Measurements from ENCODE around the gene THSD4.

DNA sequence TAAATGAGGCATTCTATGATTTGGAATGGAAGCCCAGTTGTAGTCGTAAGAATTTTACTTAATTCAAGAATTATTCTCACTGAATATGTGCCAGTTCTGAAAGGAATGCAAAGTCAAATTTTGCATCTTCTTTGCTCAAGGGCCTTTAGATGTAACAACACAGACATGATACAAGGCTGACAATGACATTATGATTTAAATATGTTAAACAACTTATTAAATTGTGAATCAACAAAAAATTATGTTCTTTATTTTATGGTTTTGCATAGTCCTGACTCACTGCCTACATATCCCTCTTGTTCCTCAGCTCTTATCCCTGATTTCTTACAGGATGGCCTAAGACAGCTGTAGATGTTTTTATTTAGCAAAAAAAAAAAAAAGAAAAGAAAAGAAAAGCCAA lies 524.2 kb downstream of the THSD4 start:
- TF ChIP-seq, protein P1, sequence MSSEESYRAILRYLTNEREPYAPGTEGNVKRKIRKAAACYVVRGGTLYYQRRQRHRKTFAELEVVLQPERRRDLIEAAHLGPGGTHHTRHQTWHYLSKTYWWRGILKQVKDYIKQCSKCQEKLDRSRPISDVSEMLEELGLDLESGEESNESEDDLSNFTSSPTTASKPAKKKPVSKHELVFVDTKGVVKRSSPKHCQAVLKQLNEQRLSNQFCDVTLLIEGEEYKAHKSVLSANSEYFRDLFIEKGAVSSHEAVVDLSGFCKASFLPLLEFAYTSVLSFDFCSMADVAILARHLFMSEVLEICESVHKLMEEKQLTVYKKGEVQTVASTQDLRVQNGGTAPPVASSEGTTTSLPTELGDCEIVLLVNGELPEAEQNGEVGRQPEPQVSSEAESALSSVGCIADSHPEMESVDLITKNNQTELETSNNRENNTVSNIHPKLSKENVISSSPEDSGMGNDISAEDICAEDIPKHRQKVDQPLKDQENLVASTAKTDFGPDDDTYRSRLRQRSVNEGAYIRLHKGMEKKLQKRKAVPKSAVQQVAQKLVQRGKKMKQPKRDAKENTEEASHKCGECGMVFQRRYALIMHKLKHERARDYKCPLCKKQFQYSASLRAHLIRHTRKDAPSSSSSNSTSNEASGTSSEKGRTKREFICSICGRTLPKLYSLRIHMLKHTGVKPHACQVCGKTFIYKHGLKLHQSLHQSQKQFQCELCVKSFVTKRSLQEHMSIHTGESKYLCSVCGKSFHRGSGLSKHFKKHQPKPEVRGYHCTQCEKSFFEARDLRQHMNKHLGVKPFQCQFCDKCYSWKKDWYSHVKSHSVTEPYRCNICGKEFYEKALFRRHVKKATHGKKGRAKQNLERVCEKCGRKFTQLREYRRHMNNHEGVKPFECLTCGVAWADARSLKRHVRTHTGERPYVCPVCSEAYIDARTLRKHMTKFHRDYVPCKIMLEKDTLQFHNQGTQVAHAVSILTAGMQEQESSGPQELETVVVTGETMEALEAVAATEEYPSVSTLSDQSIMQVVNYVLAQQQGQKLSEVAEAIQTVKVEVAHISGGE (CRISPR knock-in tag; IDR thresholded peaks at IDR 0.05), result no peak
- TF ChIP-seq, protein P2, sequence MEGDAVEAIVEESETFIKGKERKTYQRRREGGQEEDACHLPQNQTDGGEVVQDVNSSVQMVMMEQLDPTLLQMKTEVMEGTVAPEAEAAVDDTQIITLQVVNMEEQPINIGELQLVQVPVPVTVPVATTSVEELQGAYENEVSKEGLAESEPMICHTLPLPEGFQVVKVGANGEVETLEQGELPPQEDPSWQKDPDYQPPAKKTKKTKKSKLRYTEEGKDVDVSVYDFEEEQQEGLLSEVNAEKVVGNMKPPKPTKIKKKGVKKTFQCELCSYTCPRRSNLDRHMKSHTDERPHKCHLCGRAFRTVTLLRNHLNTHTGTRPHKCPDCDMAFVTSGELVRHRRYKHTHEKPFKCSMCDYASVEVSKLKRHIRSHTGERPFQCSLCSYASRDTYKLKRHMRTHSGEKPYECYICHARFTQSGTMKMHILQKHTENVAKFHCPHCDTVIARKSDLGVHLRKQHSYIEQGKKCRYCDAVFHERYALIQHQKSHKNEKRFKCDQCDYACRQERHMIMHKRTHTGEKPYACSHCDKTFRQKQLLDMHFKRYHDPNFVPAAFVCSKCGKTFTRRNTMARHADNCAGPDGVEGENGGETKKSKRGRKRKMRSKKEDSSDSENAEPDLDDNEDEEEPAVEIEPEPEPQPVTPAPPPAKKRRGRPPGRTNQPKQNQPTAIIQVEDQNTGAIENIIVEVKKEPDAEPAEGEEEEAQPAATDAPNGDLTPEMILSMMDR (IDR thresholded peaks at IDR 0.05 in 2 of 3, conservative IDR thresholded peaks at IDR 0.05 in 1 of 3; ENCODE audit: insufficient read depth in 2 of 3, low read depth in 1 of 3, low read length in 3 of 3), result no peak
- TF ChIP-seq, protein P3, sequence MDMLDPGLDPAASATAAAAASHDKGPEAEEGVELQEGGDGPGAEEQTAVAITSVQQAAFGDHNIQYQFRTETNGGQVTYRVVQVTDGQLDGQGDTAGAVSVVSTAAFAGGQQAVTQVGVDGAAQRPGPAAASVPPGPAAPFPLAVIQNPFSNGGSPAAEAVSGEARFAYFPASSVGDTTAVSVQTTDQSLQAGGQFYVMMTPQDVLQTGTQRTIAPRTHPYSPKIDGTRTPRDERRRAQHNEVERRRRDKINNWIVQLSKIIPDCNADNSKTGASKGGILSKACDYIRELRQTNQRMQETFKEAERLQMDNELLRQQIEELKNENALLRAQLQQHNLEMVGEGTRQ (CRISPR knock-in tag; IDR thresholded peaks at IDR 0.05), result no peak
- TF ChIP-seq, protein P4, sequence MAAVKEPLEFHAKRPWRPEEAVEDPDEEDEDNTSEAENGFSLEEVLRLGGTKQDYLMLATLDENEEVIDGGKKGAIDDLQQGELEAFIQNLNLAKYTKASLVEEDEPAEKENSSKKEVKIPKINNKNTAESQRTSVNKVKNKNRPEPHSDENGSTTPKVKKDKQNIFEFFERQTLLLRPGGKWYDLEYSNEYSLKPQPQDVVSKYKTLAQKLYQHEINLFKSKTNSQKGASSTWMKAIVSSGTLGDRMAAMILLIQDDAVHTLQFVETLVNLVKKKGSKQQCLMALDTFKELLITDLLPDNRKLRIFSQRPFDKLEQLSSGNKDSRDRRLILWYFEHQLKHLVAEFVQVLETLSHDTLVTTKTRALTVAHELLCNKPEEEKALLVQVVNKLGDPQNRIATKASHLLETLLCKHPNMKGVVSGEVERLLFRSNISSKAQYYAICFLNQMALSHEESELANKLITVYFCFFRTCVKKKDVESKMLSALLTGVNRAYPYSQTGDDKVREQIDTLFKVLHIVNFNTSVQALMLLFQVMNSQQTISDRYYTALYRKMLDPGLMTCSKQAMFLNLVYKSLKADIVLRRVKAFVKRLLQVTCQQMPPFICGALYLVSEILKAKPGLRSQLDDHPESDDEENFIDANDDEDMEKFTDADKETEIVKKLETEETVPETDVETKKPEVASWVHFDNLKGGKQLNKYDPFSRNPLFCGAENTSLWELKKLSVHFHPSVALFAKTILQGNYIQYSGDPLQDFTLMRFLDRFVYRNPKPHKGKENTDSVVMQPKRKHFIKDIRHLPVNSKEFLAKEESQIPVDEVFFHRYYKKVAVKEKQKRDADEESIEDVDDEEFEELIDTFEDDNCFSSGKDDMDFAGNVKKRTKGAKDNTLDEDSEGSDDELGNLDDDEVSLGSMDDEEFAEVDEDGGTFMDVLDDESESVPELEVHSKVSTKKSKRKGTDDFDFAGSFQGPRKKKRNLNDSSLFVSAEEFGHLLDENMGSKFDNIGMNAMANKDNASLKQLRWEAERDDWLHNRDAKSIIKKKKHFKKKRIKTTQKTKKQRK (IDR thresholded peaks at IDR 0.05; ENCODE audit: borderline replicate concordance, low read depth, low read length), result no peak
- no peak for TF ChIP-seq CREM (IDR thresholded peaks at IDR 0.05; ENCODE audit: low read depth)
- no peak for TF ChIP-seq SLC30A9 (CRISPR knock-in tag; IDR thresholded peaks at IDR 0.05)
- TF ChIP-seq, protein P5, sequence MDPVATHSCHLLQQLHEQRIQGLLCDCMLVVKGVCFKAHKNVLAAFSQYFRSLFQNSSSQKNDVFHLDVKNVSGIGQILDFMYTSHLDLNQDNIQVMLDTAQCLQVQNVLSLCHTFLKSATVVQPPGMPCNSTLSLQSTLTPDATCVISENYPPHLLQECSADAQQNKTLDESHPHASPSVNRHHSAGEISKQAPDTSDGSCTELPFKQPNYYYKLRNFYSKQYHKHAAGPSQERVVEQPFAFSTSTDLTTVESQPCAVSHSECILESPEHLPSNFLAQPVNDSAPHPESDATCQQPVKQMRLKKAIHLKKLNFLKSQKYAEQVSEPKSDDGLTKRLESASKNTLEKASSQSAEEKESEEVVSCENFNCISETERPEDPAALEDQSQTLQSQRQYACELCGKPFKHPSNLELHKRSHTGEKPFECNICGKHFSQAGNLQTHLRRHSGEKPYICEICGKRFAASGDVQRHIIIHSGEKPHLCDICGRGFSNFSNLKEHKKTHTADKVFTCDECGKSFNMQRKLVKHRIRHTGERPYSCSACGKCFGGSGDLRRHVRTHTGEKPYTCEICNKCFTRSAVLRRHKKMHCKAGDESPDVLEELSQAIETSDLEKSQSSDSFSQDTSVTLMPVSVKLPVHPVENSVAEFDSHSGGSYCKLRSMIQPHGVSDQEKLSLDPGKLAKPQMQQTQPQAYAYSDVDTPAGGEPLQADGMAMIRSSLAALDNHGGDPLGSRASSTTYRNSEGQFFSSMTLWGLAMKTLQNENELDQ (CRISPR knock-in tag; IDR thresholded peaks at IDR 0.05; ENCODE audit: borderline replicate concordance), result no peak
- TF ChIP-seq GABPA (tag; conservative IDR thresholded peaks at IDR 0.05; ENCODE audit: low read depth), result no peak
- no peak for TF ChIP-seq MAFK (IDR thresholded peaks at IDR 0.05; ENCODE audit: low read length)
